GM12801 (cell line): Measurements from ENCODE around the gene STEAP2.

Experiments
- CTCF ChIP-seq: IDR thresholded peaks from one replicate; pipeline ENCODE4 v1.5.1; 2011; ENCODE audit warnings: control low read depth; ENCODE audit not compliant: insufficient read length; ENCODE audit errors: extremely low read depth

The STEAP2 gene

GRCh38 chr7:90172624-90173023 lies 38.9 kb upstream of the STEAP2 start:
- no peak for TF ChIP-seq CTCF

GRCh38 chr7:90173127-90173844 lies 38.3 kb upstream of the STEAP2 start:
- TF ChIP-seq CTCF, result no peak

GRCh38 chr7:90175667-90176066 lies 35.9 kb upstream of the STEAP2 start:
- TF ChIP-seq CTCF, result no peak

GRCh38 chr7:90176195-90176594 lies 35.3 kb upstream of the STEAP2 start:
- TF ChIP-seq CTCF, result no peak

- no peak for TF ChIP-seq CTCF
Observed at GRCh38 chr7:90178166-90178565, 33.4 kb upstream of the STEAP2 start.

- no peak for TF ChIP-seq CTCF
Observed at GRCh38 chr7:90178679-90179278, 32.8 kb upstream of the STEAP2 start.

- TF ChIP-seq CTCF, result no peak
Observed at GRCh38 chr7:90180011-90180585, 31.4 kb upstream of the STEAP2 start.
